ENCODE results near the gene ADGRA3.

- TF ChIP-seq, protein P1, sequence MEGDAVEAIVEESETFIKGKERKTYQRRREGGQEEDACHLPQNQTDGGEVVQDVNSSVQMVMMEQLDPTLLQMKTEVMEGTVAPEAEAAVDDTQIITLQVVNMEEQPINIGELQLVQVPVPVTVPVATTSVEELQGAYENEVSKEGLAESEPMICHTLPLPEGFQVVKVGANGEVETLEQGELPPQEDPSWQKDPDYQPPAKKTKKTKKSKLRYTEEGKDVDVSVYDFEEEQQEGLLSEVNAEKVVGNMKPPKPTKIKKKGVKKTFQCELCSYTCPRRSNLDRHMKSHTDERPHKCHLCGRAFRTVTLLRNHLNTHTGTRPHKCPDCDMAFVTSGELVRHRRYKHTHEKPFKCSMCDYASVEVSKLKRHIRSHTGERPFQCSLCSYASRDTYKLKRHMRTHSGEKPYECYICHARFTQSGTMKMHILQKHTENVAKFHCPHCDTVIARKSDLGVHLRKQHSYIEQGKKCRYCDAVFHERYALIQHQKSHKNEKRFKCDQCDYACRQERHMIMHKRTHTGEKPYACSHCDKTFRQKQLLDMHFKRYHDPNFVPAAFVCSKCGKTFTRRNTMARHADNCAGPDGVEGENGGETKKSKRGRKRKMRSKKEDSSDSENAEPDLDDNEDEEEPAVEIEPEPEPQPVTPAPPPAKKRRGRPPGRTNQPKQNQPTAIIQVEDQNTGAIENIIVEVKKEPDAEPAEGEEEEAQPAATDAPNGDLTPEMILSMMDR (IDR thresholded peaks at IDR 0.05) = no peak
- TF ChIP-seq POLR2A (IDR thresholded peaks at IDR 0.05) = no peak
- no peak for TF ChIP-seq EP300 (IDR thresholded peaks at IDR 0.05)
These were observed 22.0 kb upstream of the ADGRA3 start for GRCh38 chr4:22537864-22538263.

All from tibial nerve (tissue), 4 donors.